Measurements from ENCODE around the gene NLRC3. TPM values are rescaled to one million over a fixed set of nuclear protein-coding genes. Genes with fewer than 3 reads are reported as not detected.

NLRC3 gene
- total RNA-seq, 4 donors from 2014 or later: 1.3 to 4.7 (median 1.4) TPM

GRCh38 chr16:3598236-3598635 is 21.0 kb upstream of the NLRC3 start:
- no peaks in the 10 kb centered on the region for H3K9me3 ChIP-seq
- no peak for DNase-seq
- intact Hi-C loops (cut with DNase I): no loop called here
- no peak overlapping the region for H3K4me3 ChIP-seq (replicated peaks in 1 of 3)
- H3K27ac ChIP-seq: no peak overlapping the region
- H3K27me3 ChIP-seq: no peaks in the 10 kb centered on the region
- no peaks in the 10 kb centered on the region for H3K4me1 ChIP-seq
- WGBS, 2 donors: 91 to 93% methylated on average over 12 of the region's 12 CpGs
- TF ChIP-seq POLR2A (IDR thresholded peaks at IDR 0.05): no peak
- no peak for TF ChIP-seq CTCF (IDR thresholded peaks at IDR 0.05)
- H3K36me3 ChIP-seq: peaks cover 7 to 16% of the 10 kb centered on the region in 2 donors

GRCh38 chr16:3597676-3598075 is 20.5 kb upstream of the NLRC3 start:
- WGBS, 2 donors: 90 to 94% methylated on average over 17 of the region's 17 CpGs
- no peak for DNase-seq
- peaks cover 3 to 16% of the 10 kb centered on the region in 2 donors for H3K36me3 ChIP-seq
- intact Hi-C loops (cut with DNase I): no loop called here
- H3K27ac ChIP-seq: no peak overlapping the region
- no peaks in the 10 kb centered on the region for H3K4me1 ChIP-seq
- H3K4me3 ChIP-seq (replicated peaks in 1 of 3): no peak overlapping the region
- no peak for TF ChIP-seq CTCF (IDR thresholded peaks at IDR 0.05)
- no peak for TF ChIP-seq POLR2A (IDR thresholded peaks at IDR 0.05)
- no peaks in the 10 kb centered on the region for H3K9me3 ChIP-seq
- H3K27me3 ChIP-seq: no peaks in the 10 kb centered on the region

GRCh38 chr16:3597226-3597625 is 20.0 kb upstream of the NLRC3 start:
- WGBS, 2 donors: 91 to 92% methylated on average over 7 to 10 of the region's 10 CpGs
- intact Hi-C loops (cut with DNase I): no loop called here
- Histone ChIP-seq H3K27me3 (no peaks in the 10 kb centered on the region), H3K9me3 (no peaks in the 10 kb centered on the region), H3K36me3 (peaks cover 0 to 16% of the 10 kb centered on the region in 2 donors), H3K27ac (no peak overlapping the region), H3K4me3 (replicated peaks in 1 of 3) (no peak overlapping the region), H3K4me1 (no peaks in the 10 kb centered on the region)
- TF ChIP-seq CTCF (IDR thresholded peaks at IDR 0.05) (no peak), POLR2A (IDR thresholded peaks at IDR 0.05) (no peak)
- no peak for DNase-seq

GRCh38 chr16:3596101-3596861 is 19.1 kb upstream of the NLRC3 start:
- intact Hi-C loops (cut with DNase I): no loop called here

More at GRCh38 chr16:3596101-3596861, 19.1 kb upstream of the NLRC3 start:
- Histone ChIP-seq H3K36me3 (peaks cover 0 to 6% of the 10 kb centered on the region in 2 donors), H3K27me3 (no peaks in the 10 kb centered on the region), H3K9me3 (no peaks in the 10 kb centered on the region), H3K27ac (no peak overlapping the region), H3K4me1 (no peaks in the 10 kb centered on the region), H3K4me3 (replicated peaks in 1 of 3) (no peak overlapping the region)
- WGBS, 2 donors: 93 to 95% methylated on average over 15 to 16 of the region's 27 CpGs
- TF ChIP-seq CTCF (IDR thresholded peaks at IDR 0.05) (no peak), POLR2A (IDR thresholded peaks at IDR 0.05) (no peak)
- DNase-seq: no peak
